Neural progenitor cell (in vitro differentiated cells): ENCODE data around the gene TMEM134. TPM values are rescaled to one million over a fixed set of nuclear protein-coding genes. Genes with fewer than 3 reads are reported as not detected.

Experiments used
- DNase-seq: peaks from one replicate; pipeline ENCODE4 v3.0.0-alpha.2; 2016; ENCODE audit warnings: low spot score
- H2AFZ ChIP-seq: fragments of 200-600 bp; sonication (generic); replicated peaks from 2 replicates; pipeline ENCODE4 v1.6.1; 2016; ENCODE audit warnings: antibody characterized with exemption
- H3F3A ChIP-seq: fragments of 200-600 bp; sonication (generic); 2 replicates; pipeline ENCODE4 v1.6.1; 2016; ENCODE audit warnings: antibody characterized with exemption, low read depth
- H3K27ac ChIP-seq: fragments of 200-600 bp; sonication (generic); 2 replicates; pipeline ENCODE4 v1.5.1; 2016; ENCODE audit warnings: mild to moderate bottlenecking
- H3K27me3 ChIP-seq: fragments of 200-600 bp; sonication (generic); 2 replicates; pipeline ENCODE4 v1.6.1; 2016; ENCODE audit warnings: mild to moderate bottlenecking, moderate library complexity
- H3K36me3 ChIP-seq: fragments of 200-600 bp; sonication (generic); 2 replicates; pipeline ENCODE4 v1.5.1; 2016
- H3K4me1 ChIP-seq: fragments of 200-600 bp; sonication (generic); 2 replicates; pipeline ENCODE4 v1.6.1; 2016; ENCODE audit warnings: mixed run types
- H3K4me2 ChIP-seq: fragments of 200-600 bp; sonication (generic); 2 replicates; pipeline ENCODE4 v1.6.1; 2016
- H3K4me3 ChIP-seq: fragments of 200-600 bp; sonication (generic); 2 replicates; pipeline ENCODE4 v1.5.1; 2016
- H3K79me2 ChIP-seq: fragments of 200-600 bp; sonication (generic); 2 replicates; pipeline ENCODE4 v1.6.1; 2016; ENCODE audit warnings: low read depth
- H3K9ac ChIP-seq: fragments of 200-600 bp; sonication (generic); 2 replicates; pipeline ENCODE4 v1.6.1; 2016
- H3K9me3 ChIP-seq: fragments of 200-600 bp; sonication (generic); 2 replicates; pipeline ENCODE4 v1.5.1; 2016; ENCODE audit warnings: low read depth
- H4K20me1 ChIP-seq: fragments of 200-600 bp; sonication (generic); 2 replicates; pipeline ENCODE4 v1.6.1; 2016; ENCODE audit warnings: low read depth
- H3K27ac Mint-ChIP-seq: 3 replicates; pipeline ENCODE4 v1.8.0; 2021; ENCODE audit warnings: mixed read lengths
- H3K27me3 Mint-ChIP-seq: 2 replicates; pipeline ENCODE4 v1.8.0; 2022; ENCODE audit warnings: low read depth, mild to moderate bottlenecking, inconsistent platforms, moderate library complexity, mixed read lengths; ENCODE audit not compliant: insufficient read depth
- H3K36me3 Mint-ChIP-seq: 3 replicates; pipeline ENCODE4 v1.8.0; 2021; ENCODE audit warnings: mixed read lengths
- H3K4me1 Mint-ChIP-seq: 3 replicates; pipeline ENCODE4 v1.8.0; 2021; ENCODE audit warnings: mixed read lengths
- H3K4me3 Mint-ChIP-seq: 3 replicates; pipeline ENCODE4 v1.8.0; 2021; ENCODE audit warnings: mild to moderate bottlenecking, moderate library complexity, mixed read lengths
- H3K9me3 Mint-ChIP-seq: 3 replicates; pipeline ENCODE4 v1.8.0; 2020; ENCODE audit warnings: mixed read lengths
- CTCF ChIP-seq: fragments of 200-600 bp; sonication (generic); IDR thresholded peaks from 2 replicates; pipeline ENCODE4 v1.5.1; 2017; ENCODE audit warnings: antibody characterized with exemption, mild to moderate bottlenecking
- EZH2 ChIP-seq: fragments of 200-600 bp; sonication (generic); IDR thresholded peaks from 2 replicates; pipeline ENCODE4 v1.6.1; 2017; ENCODE audit warnings: antibody characterized with exemption, mild to moderate bottlenecking, moderate library complexity
- EZH2phosphoT487 ChIP-seq: fragments of 200-600 bp; sonication (generic); IDR thresholded peaks from 2 replicates; pipeline ENCODE4 v1.6.1; 2017; ENCODE audit warnings: antibody characterized with exemption
- total RNA-seq: library from RNA; depleted of rRNA; stranded (reverse); fragments of >200 nt; gene quantifications from 2 replicates; pipeline ENCODE4 v1.2.3, GENCODE V29; 2015; ENCODE audit warnings: low replicate concordance

TMEM134 gene
- total RNA-seq, 1 donor from 2014 or later: 68.1 TPM

GRCh38 chr11:67438158-67438902 is 30.7 kb downstream of the TMEM134 start:
- Mint-ChIP-seq H3K36me3 (peaks cover 8% of the 10 kb centered on the region), H3K4me1 (peaks cover 6% of the 10 kb centered on the region), H3K27ac (no peak overlapping the region), H3K27me3 (peaks cover 2% of the 10 kb centered on the region), H3K4me3 (no peak overlapping the region), H3K9me3 (no peaks in the 10 kb centered on the region)
- no peak for TF ChIP-seq CTCF
- no peak for TF ChIP-seq EZH2
- TF ChIP-seq EZH2phosphoT487: no peak
- Histone ChIP-seq H3K4me1 (no peaks in the 10 kb centered on the region), H3F3A (peaks cover 7% of the 10 kb centered on the region), H4K20me1 (no peaks in the 10 kb centered on the region), H3K9ac (no peak overlapping the region), H3K79me2 (no peaks in the 10 kb centered on the region), H3K27me3 (no peaks in the 10 kb centered on the region), H3K27ac (no peak overlapping the region), H3K4me2 (no peak overlapping the region), H3K4me3 (no peak overlapping the region), H3K36me3 (no peaks in the 10 kb centered on the region), H2AFZ (no peak overlapping the region), H3K9me3 (no peaks in the 10 kb centered on the region)
- DNase-seq: no peak

- H3K27ac Mint-ChIP-seq: no peak overlapping the region
- Histone ChIP-seq H3K4me3 (no peak overlapping the region), H3K27me3 (no peaks in the 10 kb centered on the region), H3K27ac (no peak overlapping the region), H3K9me3 (no peaks in the 10 kb centered on the region), H4K20me1 (no peaks in the 10 kb centered on the region), H3K4me2 (no peak overlapping the region), H3K36me3 (no peaks in the 10 kb centered on the region), H2AFZ (no peak overlapping the region), H3K9ac (no peak overlapping the region), H3K4me1 (no peaks in the 10 kb centered on the region), H3F3A (peaks cover 3% of the 10 kb centered on the region), H3K79me2 (no peaks in the 10 kb centered on the region)
- no peak for DNase-seq
- no peak for TF ChIP-seq EZH2
- TF ChIP-seq EZH2phosphoT487: no peak
- no peak for TF ChIP-seq CTCF
- H3K36me3 Mint-ChIP-seq: peaks cover 8% of the 10 kb centered on the region
- peaks cover 6% of the 10 kb centered on the region for H3K4me1 Mint-ChIP-seq
- no peak overlapping the region for H3K4me3 Mint-ChIP-seq
- H3K9me3 Mint-ChIP-seq: no peaks in the 10 kb centered on the region
- H3K27me3 Mint-ChIP-seq: peaks cover 2% of the 10 kb centered on the region
Measured at GRCh38 chr11:67437809-67438157, 31.3 kb downstream of the TMEM134 start.

- H3K79me2 ChIP-seq: no peaks in the 10 kb centered on the region
- H3K27me3 ChIP-seq: no peaks in the 10 kb centered on the region
- no peak within 1 kb of the TSS for H3K27ac ChIP-seq
- H3K4me3 ChIP-seq: no peak within 1 kb of the TSS
- no peak within 1 kb of the TSS for H2AFZ ChIP-seq
- H3K9me3 Mint-ChIP-seq: no peaks in the 10 kb centered on the region
- no peaks in the 10 kb centered on the region for H4K20me1 ChIP-seq
- no peaks in the 10 kb centered on the region for H3K36me3 ChIP-seq
- no peak within 1 kb of the TSS for H3K9ac ChIP-seq
- TF ChIP-seq EZH2 (no peak), EZH2phosphoT487 (no peak), CTCF (no peak)
- no peak within 1 kb of the TSS for H3K4me2 ChIP-seq
- H3K4me3 Mint-ChIP-seq: peak within 1 kb of the TSS; percentile 9
- peaks cover 2% of the 10 kb centered on the region for H3K27me3 Mint-ChIP-seq
- H3K36me3 Mint-ChIP-seq: peaks cover 9% of the 10 kb centered on the region
- no peaks in the 10 kb centered on the region for H3K4me1 ChIP-seq
- H3K9me3 ChIP-seq: no peaks in the 10 kb centered on the region
- no peaks in the 10 kb centered on the region for H3F3A ChIP-seq
- DNase-seq: no peak
- H3K4me1 Mint-ChIP-seq: peaks cover 6% of the 10 kb centered on the region
- peak within 1 kb of the TSS; percentile 16 for H3K27ac Mint-ChIP-seq
Measured at GRCh38 chr11:67437082-67437808, 31.8 kb downstream of the TMEM134 start, which contains the start of gene PTPRCAP. Gene PTPRCAP, minus strand, starts transcription at chr11:67437682. Its CDS starts 63 bp downstream, at chr11:67437619.
